Hepatocyte (in vitro differentiated cells): ENCODE data around the gene SLC25A25. TPM values are rescaled to one million over a fixed set of nuclear protein-coding genes. Genes with fewer than 3 reads are reported as not detected.

Experiments
- DNase-seq: peaks from one replicate; pipeline ENCODE4 v3.0.0-alpha.2; 2016; ENCODE audit warnings: low spot score
- H2AFZ ChIP-seq: fragments of 200-600 bp; sonication (generic); 2 replicates; pipeline ENCODE4 v1.6.0; 2016; ENCODE audit warnings: antibody characterized with exemption, mild to moderate bottlenecking
- H3K27ac ChIP-seq: fragments of 200-600 bp; sonication (generic); 2 replicates; pipeline ENCODE4 v1.5.1; 2016; ENCODE audit warnings: mild to moderate bottlenecking
- H3K27me3 ChIP-seq: fragments of 200-600 bp; sonication (generic); 2 replicates; pipeline ENCODE4 v1.6.1; 2016
- H3K36me3 ChIP-seq: fragments of 200-600 bp; sonication (generic); replicated peaks from 2 replicates; pipeline ENCODE4 v1.5.1; 2016; ENCODE audit warnings: low read depth; ENCODE audit not compliant: insufficient read depth
- H3K4me1 ChIP-seq: fragments of 200-600 bp; sonication (generic); 2 replicates; pipeline ENCODE4 v1.5.1; 2016; ENCODE audit warnings: mild to moderate bottlenecking, moderate library complexity; ENCODE audit not compliant: insufficient read depth
- H3K4me2 ChIP-seq: fragments of 200-600 bp; sonication (generic); 2 replicates; pipeline ENCODE4 v1.6.0; 2016
- H3K4me3 ChIP-seq: fragments of 200-600 bp; sonication (generic); 2 replicates; pipeline ENCODE4 v1.5.1; 2016; ENCODE audit warnings: mild to moderate bottlenecking
- H3K79me2 ChIP-seq: fragments of 200-600 bp; sonication (generic); 2 replicates; pipeline ENCODE4 v1.6.0; 2017; ENCODE audit warnings: mild to moderate bottlenecking
- H3K9me2 ChIP-seq: fragments of 200-600 bp; sonication (generic); replicated peaks from 2 replicates; pipeline ENCODE4 v1.6.0; 2017; ENCODE audit warnings: mild to moderate bottlenecking; ENCODE audit not compliant: insufficient read depth
- H3K9me3 ChIP-seq: fragments of 200-600 bp; sonication (generic); 2 replicates; pipeline ENCODE4 v1.5.1; 2016; ENCODE audit warnings: low read depth, mild to moderate bottlenecking
- H4K20me1 ChIP-seq: fragments of 200-600 bp; sonication (generic); 2 replicates; pipeline ENCODE4 v1.6.0; 2016; ENCODE audit warnings: mild to moderate bottlenecking; ENCODE audit not compliant: insufficient read depth, poor library complexity, severe bottlenecking
- CTCF ChIP-seq: fragments of 200-600 bp; sonication (generic); IDR thresholded peaks from 2 replicates; pipeline ENCODE4 v1.5.1; 2016; ENCODE audit warnings: antibody characterized with exemption, mild to moderate bottlenecking; ENCODE audit not compliant: poor library complexity
- EZH2 ChIP-seq: fragments of 200-600 bp; sonication (generic); IDR thresholded peaks from 2 replicates; pipeline ENCODE4 v1.6.1; 2016; ENCODE audit warnings: antibody characterized with exemption, mild to moderate bottlenecking, borderline replicate concordance
- EZH2phosphoT487 ChIP-seq: fragments of 200-600 bp; sonication (generic); IDR thresholded peaks from one replicate; pipeline ENCODE4 v1.6.1; 2018; ENCODE audit warnings: antibody characterized with exemption, mild to moderate bottlenecking, low read depth, moderate library complexity; ENCODE audit not compliant: unreplicated experiment, severe bottlenecking
- WGBS: methylation state at CpG from one replicate; pipeline ENCODE4 v1.1.6; 2016; ENCODE audit warnings: low lambda C conversion rate; ENCODE audit errors: missing lambda C conversion rate; 5-methylcytosine and 5-hydroxymethylcytosine counted together
- polyA plus RNA-seq: library from polyadenylated mRNA; unstranded; fragments of >200 nt; fragmentation: Nextera tagmentation; extraction: Ambion mirVana; gene quantifications from 2 replicates; pipeline ENCODE4 v1.2.1, GENCODE V29; 2016
- total RNA-seq: library from RNA; depleted of rRNA; stranded (reverse); fragments of >200 nt; gene quantifications from 2 replicates; pipeline ENCODE4 v1.2.3, GENCODE V29; 2014

SLC25A25 gene
- total and polyA plus RNA-seq, 2 experiments from 2014 or later: 51.0 to 62.3 TPM

- Histone ChIP-seq H3K4me2 (no peak overlapping the region), H3K36me3 (no peaks in the 10 kb centered on the region), H3K9me3 (no peaks in the 10 kb centered on the region), H3K4me1 (peaks cover 10% of the 10 kb centered on the region), H4K20me1 (no peaks in the 10 kb centered on the region), H3K9me2 (no peaks in the 10 kb centered on the region), H3K79me2 (no peaks in the 10 kb centered on the region), H3K27ac (peak overlapping the region; percentile 19), H2AFZ (no peak overlapping the region), H3K4me3 (no peak overlapping the region), H3K27me3 (no peaks in the 10 kb centered on the region)
- WGBS: 86% methylated on average over 13 of the region's 13 CpGs
- DNase-seq: no peak
- TF ChIP-seq CTCF: no peak
- TF ChIP-seq EZH2phosphoT487: no peak
These were observed 77.9 kb downstream of the SLC25A25 start for GRCh38 chr9:128145951-128146351.

- no peak for DNase-seq
- Histone ChIP-seq H3K4me1 (peaks cover 10% of the 10 kb centered on the region), H3K9me2 (no peaks in the 10 kb centered on the region), H3K36me3 (no peaks in the 10 kb centered on the region), H3K79me2 (no peaks in the 10 kb centered on the region), H3K27me3 (no peaks in the 10 kb centered on the region), H3K27ac (no peak overlapping the region), H3K9me3 (no peaks in the 10 kb centered on the region), H3K4me2 (no peak overlapping the region), H3K4me3 (no peak overlapping the region), H2AFZ (no peak overlapping the region), H4K20me1 (no peaks in the 10 kb centered on the region)
- no peak for TF ChIP-seq EZH2
- TF ChIP-seq CTCF: no peak
- no peak for TF ChIP-seq EZH2phosphoT487
- WGBS: 93% methylated on average over 8 of the region's 8 CpGs
These were observed 78.6 kb downstream of the SLC25A25 start for GRCh38 chr9:128146591-128147120.

GRCh38 chr9:128148509-128149000 lies 80.5 kb downstream of the SLC25A25 start:
- WGBS: 98% methylated on average over 5 of the region's 5 CpGs
- no peaks in the 10 kb centered on the region for H4K20me1 ChIP-seq
- no peaks in the 10 kb centered on the region for H3K27me3 ChIP-seq
- no peak for DNase-seq
- TF ChIP-seq EZH2: no peak
- no peak for TF ChIP-seq EZH2phosphoT487
- TF ChIP-seq CTCF: no peak
- H2AFZ ChIP-seq: no peak overlapping the region
- no peaks in the 10 kb centered on the region for H3K79me2 ChIP-seq
- no peak overlapping the region for H3K27ac ChIP-seq
- H3K36me3 ChIP-seq: no peaks in the 10 kb centered on the region
- no peak overlapping the region for H3K4me2 ChIP-seq
- no peaks in the 10 kb centered on the region for H3K9me2 ChIP-seq
- H3K4me1 ChIP-seq: peaks cover 10% of the 10 kb centered on the region
- H3K9me3 ChIP-seq: no peaks in the 10 kb centered on the region
- H3K4me3 ChIP-seq: no peak overlapping the region
